Activated B cell treated with CpG ODN at 0.5 μM for 24 hours (primary cell): ENCODE measurements around the gene NDUFAF5. TPM values are rescaled to one million over a fixed set of nuclear protein-coding genes. Genes with fewer than 3 reads are reported as not detected.

Source experiments
- ATAC-seq: fragments of 200-7000 bp; cut with Tn5 transposase; one replicate; pipeline ENCODE4 v1.10.0; 2021; ENCODE audit warnings: low read depth, mild to moderate bottlenecking, moderate library complexity
- CTCF ChIA-PET: fragments of 350-600 bp; sonication (Branson Sonifier 250); formaldehyde crosslinking; loops from one replicate; lab custom pipeline; 2021; ENCODE audit warnings: antibody characterized with exemption; lab: Charles Lee
- POLR2A ChIA-PET: fragments of 350-600 bp; sonication (Branson Sonifier 250); formaldehyde crosslinking; loops from one replicate; lab custom pipeline; 2021; ENCODE audit warnings: antibody characterized with exemption; lab: Charles Lee
- DNase-seq: peaks from one replicate; pipeline ENCODE4 v3.0.0; 2022
- H3K27ac Mint-ChIP-seq: one replicate; pipeline ENCODE4 v1.8.0; 2020; ENCODE audit warnings: mixed read lengths
- H3K27me3 Mint-ChIP-seq: one replicate; pipeline ENCODE4 v1.8.0; 2021; ENCODE audit warnings: mixed read lengths
- H3K36me3 Mint-ChIP-seq: one replicate; pipeline ENCODE4 v1.8.0; 2021; ENCODE audit warnings: low read depth, mixed read lengths
- H3K4me1 Mint-ChIP-seq: one replicate; pipeline ENCODE4 v1.8.0; 2021; ENCODE audit warnings: mixed read lengths
- H3K4me3 Mint-ChIP-seq: one replicate; pipeline ENCODE4 v1.8.0; 2020; ENCODE audit warnings: mild to moderate bottlenecking, mixed read lengths
- H3K9me3 Mint-ChIP-seq: one replicate; pipeline ENCODE4 v1.8.0; 2020; ENCODE audit warnings: mixed read lengths
- intact Hi-C: fragments of 100-400 bp; cut with micrococcal nuclease; formaldehyde crosslinking; loops from one replicate; pipeline ENCODE4 v1.15.1; 2024
- total RNA-seq: library from RNA; stranded (reverse); gene quantifications from 2 replicates; pipeline ENCODE4 v1.2.3, GENCODE V29; 2022
- TF ChIP-seq, protein P1 (sequence below): fragments of 200-600 bp; IDR thresholded peaks from one replicate; pipeline ENCODE4 v1.8.0; 2022; ENCODE audit warnings: antibody characterized with exemption, mild to moderate bottlenecking

The NDUFAF5 gene
- total RNA-seq, 1 donor from 2014 or later = 29.8 TPM

DNA sequence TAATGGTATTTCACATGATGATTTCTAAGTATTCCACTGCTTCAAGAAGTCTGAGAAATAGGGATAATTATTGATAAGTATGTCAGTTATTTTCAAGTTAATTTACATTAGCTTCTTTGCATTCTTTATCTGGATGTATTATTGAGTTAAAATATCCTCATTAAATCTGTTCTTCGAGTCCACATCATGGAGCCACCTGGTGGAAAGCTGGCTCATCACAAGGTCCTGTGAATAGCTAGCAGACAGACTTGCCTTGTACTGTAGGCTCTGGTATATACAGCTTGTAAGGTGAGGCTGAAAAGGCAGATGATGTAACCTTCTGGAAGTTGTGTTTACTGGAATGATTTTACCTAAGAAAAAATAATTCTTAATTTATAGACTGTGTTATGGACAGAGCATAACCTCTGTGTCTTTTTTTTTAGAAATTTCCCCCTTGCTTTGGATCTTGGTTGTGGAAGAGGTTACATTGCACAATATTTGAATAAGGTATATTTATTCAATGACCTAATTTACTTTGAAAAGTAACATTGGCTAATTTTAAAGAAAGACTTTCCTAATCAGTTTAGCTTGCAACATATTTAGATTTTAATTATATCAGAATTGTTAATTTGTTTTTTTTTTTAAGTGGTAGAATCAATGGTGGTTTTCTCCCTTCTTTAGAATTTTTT is 3.5 kb downstream of the NDUFAF5 start:
- H3K27ac Mint-ChIP-seq = no peak overlapping the region

DNA sequence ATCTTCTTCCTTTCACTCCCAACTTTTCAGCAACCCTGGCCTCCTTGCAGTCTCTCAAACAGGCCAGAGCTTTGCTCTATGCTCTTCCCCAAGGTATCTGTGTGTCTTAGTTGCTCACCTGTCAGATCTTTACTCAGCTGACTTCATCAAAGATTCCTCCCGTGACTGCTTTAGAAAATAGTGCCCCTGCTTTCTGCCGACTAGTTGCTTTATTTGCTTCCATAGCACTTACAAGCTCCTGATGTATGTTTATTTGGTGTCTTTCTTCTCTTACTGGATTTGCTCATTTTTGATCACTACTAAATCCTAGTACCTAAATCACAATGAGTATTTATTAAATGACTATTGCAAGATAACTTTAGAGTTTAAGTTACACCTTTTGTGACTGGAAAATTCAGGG is 5.9 kb downstream of the NDUFAF5 start:
- peaks cover 16% of the 10 kb centered on the region for H3K4me1 Mint-ChIP-seq
- no peak overlapping the region for H3K4me3 Mint-ChIP-seq
- TF ChIP-seq, protein P1, sequence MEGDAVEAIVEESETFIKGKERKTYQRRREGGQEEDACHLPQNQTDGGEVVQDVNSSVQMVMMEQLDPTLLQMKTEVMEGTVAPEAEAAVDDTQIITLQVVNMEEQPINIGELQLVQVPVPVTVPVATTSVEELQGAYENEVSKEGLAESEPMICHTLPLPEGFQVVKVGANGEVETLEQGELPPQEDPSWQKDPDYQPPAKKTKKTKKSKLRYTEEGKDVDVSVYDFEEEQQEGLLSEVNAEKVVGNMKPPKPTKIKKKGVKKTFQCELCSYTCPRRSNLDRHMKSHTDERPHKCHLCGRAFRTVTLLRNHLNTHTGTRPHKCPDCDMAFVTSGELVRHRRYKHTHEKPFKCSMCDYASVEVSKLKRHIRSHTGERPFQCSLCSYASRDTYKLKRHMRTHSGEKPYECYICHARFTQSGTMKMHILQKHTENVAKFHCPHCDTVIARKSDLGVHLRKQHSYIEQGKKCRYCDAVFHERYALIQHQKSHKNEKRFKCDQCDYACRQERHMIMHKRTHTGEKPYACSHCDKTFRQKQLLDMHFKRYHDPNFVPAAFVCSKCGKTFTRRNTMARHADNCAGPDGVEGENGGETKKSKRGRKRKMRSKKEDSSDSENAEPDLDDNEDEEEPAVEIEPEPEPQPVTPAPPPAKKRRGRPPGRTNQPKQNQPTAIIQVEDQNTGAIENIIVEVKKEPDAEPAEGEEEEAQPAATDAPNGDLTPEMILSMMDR = no peak
- no peaks in the 10 kb centered on the region for H3K27me3 Mint-ChIP-seq
- no peaks in the 10 kb centered on the region for H3K9me3 Mint-ChIP-seq
- ChIA-PET CTCF (no interaction called here), POLR2A (no interaction called here)
- no peak overlapping the region for H3K27ac Mint-ChIP-seq
- peaks cover 73% of the 10 kb centered on the region for H3K36me3 Mint-ChIP-seq
- no peak for DNase-seq
- ATAC-seq = no peak
- intact Hi-C loops = no loop called here

More for the DNA sequence above, 3.5 kb downstream of the NDUFAF5 start:
- ChIA-PET CTCF (interaction anchor here (0.6 to 1.7 kb wide), 4 partner anchors 39 to 669 kb away, joined by 4 to 9 read pairs (median 7); no protein-coding TSS in a partner anchor), POLR2A (no interaction called here)
- intact Hi-C loops = loop anchor here (1.0 to 5.0 kb wide), 3 partner anchors 176 to 669 kb away; no protein-coding TSS in a partner anchor
- Mint-ChIP-seq H3K4me3 (no peak overlapping the region), H3K9me3 (no peaks in the 10 kb centered on the region), H3K36me3 (peaks cover 63% of the 10 kb centered on the region), H3K27me3 (no peaks in the 10 kb centered on the region), H3K4me1 (peaks cover 37% of the 10 kb centered on the region)
- TF ChIP-seq, protein P1 = peak; percentile 24
- ATAC-seq (no peak), DNase-seq (no peak)

DNA sequence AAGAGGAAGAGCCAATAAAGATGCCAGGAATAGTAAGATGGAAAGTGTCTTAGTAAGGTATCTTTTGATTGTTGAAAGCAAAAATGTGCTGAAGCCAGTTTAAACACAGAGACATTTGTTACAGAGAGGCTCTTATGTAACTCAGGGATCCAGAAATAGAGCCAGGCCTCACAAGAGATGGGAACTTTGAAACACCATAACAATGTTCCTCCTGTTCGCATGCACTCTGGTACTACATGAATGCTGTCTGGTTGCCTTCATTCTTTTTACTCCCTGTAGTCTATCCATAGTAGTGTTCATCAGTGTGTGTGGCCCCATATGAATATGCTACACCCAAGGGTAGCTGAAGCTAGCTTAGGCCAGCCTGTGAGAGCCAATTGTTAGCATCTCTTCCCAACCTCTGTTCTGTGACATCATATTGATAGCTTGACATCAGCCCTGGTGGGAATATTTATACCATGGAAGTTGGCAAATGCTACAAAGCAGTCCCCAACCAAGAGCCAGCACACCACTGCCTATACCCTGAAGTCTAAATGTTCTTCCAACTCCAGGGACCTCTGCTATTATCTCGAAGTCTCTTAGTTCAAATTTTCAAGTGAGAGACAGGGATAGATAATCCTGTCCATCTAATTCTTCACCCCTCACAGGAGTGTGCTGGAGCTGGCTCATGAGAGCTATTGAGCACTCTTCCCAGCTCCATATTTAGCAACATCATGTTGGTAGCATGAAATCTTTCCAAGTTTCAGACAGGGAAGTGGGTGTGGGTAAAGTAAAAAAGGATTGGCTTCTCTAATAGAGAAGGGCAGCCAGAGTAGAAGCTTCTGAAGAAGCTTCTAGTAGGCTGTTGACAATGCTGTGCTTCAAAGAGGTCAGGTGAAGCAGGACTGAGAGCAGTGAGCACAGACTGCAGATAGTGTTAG is 7.0 kb downstream of the NDUFAF5 start:
- Mint-ChIP-seq H3K4me3 (no peak overlapping the region), H3K36me3 (peaks cover 80% of the 10 kb centered on the region), H3K9me3 (no peaks in the 10 kb centered on the region), H3K4me1 (peaks cover 5% of the 10 kb centered on the region), H3K27me3 (no peaks in the 10 kb centered on the region), H3K27ac (no peak overlapping the region)
- CTCF ChIA-PET = interaction anchor here (1.3 kb wide), 1 partner anchor 19 kb away, joined by 5 read pairs; no protein-coding TSS in a partner anchor
- DNase-seq (no peak), ATAC-seq (no peak)
- TF ChIP-seq, protein P1 = no peak
- intact Hi-C loops = no loop called here
- POLR2A ChIA-PET = no interaction called here

DNA sequence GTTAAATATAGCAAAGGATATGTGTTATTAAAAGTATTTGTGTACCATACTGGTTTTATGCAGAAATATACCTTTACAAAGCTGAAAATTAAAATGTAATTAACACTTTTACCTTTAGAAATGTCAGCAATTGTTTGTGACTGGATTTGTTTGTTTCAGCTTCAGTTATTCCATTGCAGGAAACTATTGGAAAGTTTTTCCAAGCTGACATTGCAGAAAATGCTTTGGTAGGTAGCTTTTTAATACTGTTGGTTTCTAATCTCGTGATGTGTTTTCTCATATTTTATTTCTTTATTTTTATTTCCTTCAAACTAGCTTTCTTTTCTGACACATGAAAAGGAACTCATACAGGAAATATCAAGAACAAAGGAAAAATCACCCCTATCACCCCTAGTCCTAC is 8.2 kb downstream of the NDUFAF5 start:
- CTCF ChIA-PET = interaction anchor here (1.3 kb wide), 1 partner anchor 21 kb away, joined by 5 read pairs; no protein-coding TSS in a partner anchor
- no peak overlapping the region for H3K4me3 Mint-ChIP-seq
- no peak for ATAC-seq
- POLR2A ChIA-PET = no interaction called here
- TF ChIP-seq, protein P1 = no peak
- peaks cover 83% of the 10 kb centered on the region for H3K36me3 Mint-ChIP-seq
- H3K4me1 Mint-ChIP-seq = peaks cover 2% of the 10 kb centered on the region
- no peaks in the 10 kb centered on the region for H3K27me3 Mint-ChIP-seq
- no peaks in the 10 kb centered on the region for H3K9me3 Mint-ChIP-seq
- H3K27ac Mint-ChIP-seq = no peak overlapping the region
- DNase-seq = no peak
- intact Hi-C loops = no loop called here

DNA sequence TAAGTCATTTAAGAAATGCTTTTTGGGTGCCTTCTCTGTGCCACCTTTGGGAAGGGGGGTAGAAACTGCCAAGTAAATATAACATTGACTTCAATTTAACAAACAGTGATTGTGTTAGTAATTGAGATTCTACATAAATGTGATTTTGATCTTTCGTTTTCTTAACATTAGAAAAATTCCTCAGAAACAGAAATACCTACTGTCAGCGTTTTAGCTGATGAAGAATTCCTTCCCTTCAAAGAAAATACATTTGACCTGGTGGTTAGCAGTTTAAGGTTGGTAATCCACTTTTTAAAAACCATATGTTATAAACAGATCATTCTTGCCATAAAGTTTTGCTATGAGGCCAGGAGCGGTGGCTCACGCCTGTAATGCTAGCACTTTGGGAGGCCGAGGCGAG is 9.8 kb downstream of the NDUFAF5 start:
- Mint-ChIP-seq H3K4me1 (no peaks in the 10 kb centered on the region), H3K4me3 (no peak overlapping the region), H3K27me3 (no peaks in the 10 kb centered on the region), H3K9me3 (no peaks in the 10 kb centered on the region), H3K36me3 (peaks cover 84% of the 10 kb centered on the region), H3K27ac (no peak overlapping the region)
- intact Hi-C loops = no loop called here
- ATAC-seq (no peak), DNase-seq (no peak)
- CTCF ChIA-PET = no interaction called here
- POLR2A ChIA-PET = no interaction called here
- TF ChIP-seq, protein P1 = no peak
